RWPE1 (cell line): ENCODE data around the gene TPM2.

ENCODE experiments used
- CTCF ChIA-PET: fragments of 350-600 bp; sonication (Branson Sonifier 250); formaldehyde crosslinking; extraction: SDS; loops from one replicate; lab custom pipeline; 2021; lab: Yijun Ruan, JAX
- POLR2A ChIA-PET: fragments of 400-600 bp; formaldehyde crosslinking; extraction: SDS; loops from one replicate; lab custom pipeline; 2020; ENCODE audit warnings: antibody characterized with exemption; ENCODE audit not compliant: low non-redundant PET; lab: Yijun Ruan, JAX
- DNase-seq: peaks from one replicate; pipeline ENCODE4 v3.0.0; 2012; ENCODE audit warnings: low spot score
- H3K27ac ChIP-seq: fragments of 450-650 bp; 2 replicates; pipeline ENCODE4 v1.5.1; 2017
- TF ChIP-seq, protein P1 (sequence below): fragments of 450-650 bp; conservative IDR thresholded peaks from 2 replicates; pipeline ENCODE4 v1.5.1; 2017; ENCODE audit warnings: low read depth, mild to moderate bottlenecking

Gene TPM2

DNA sequence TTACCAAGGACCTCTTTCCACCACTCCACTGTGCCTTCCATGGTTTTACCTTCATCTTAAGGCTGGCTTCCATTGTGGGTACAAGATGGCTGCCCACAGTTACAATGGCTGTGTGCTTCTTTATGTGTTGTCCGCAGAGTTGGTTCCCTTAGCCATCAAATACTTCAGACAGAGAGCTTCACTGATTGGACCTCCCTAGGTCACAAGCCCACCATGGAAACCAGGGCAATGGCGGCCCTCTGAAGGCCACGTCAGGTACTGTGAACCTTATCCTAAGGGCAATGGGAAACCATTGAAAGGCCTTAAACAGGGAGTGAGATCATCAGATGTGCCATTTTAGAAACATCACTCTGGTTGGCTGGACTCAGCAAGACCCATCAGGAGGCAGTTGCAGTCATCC lies 21.8 kb downstream of the TPM2 start:
- no peak overlapping the region for H3K27ac ChIP-seq
- TF ChIP-seq, protein P1, sequence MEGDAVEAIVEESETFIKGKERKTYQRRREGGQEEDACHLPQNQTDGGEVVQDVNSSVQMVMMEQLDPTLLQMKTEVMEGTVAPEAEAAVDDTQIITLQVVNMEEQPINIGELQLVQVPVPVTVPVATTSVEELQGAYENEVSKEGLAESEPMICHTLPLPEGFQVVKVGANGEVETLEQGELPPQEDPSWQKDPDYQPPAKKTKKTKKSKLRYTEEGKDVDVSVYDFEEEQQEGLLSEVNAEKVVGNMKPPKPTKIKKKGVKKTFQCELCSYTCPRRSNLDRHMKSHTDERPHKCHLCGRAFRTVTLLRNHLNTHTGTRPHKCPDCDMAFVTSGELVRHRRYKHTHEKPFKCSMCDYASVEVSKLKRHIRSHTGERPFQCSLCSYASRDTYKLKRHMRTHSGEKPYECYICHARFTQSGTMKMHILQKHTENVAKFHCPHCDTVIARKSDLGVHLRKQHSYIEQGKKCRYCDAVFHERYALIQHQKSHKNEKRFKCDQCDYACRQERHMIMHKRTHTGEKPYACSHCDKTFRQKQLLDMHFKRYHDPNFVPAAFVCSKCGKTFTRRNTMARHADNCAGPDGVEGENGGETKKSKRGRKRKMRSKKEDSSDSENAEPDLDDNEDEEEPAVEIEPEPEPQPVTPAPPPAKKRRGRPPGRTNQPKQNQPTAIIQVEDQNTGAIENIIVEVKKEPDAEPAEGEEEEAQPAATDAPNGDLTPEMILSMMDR: no peak
- CTCF ChIA-PET: interaction anchor here (1.1 kb wide), 1 partner anchor 30 kb away, joined by 3 read pairs; no protein-coding TSS in a partner anchor
- DNase-seq: no peak
- POLR2A ChIA-PET: no interaction called here

DNA sequence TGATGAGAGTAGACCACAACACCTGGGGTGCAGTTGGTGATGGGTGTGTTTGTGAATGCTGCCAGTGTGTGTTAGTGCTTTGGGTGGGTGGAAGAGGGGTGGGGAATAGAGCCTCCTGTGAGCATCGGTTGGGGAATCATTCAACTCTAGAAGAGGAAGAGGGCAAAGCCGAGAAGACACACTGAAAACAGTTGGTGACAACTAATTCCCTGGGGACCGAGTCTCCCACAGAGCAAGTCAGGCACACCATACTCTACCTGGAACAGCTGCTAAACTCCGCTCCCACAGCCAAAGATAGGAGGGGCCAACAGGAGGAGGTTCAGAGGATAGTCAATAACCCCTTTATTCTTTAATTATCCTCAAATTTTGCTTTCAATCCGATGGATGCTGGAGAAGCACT lies 23.2 kb downstream of the TPM2 start:
- ChIA-PET CTCF (no interaction called here), POLR2A (no interaction called here)
- no peak overlapping the region for H3K27ac ChIP-seq
- DNase-seq: no peak
- TF ChIP-seq, protein P1: no peak

DNA sequence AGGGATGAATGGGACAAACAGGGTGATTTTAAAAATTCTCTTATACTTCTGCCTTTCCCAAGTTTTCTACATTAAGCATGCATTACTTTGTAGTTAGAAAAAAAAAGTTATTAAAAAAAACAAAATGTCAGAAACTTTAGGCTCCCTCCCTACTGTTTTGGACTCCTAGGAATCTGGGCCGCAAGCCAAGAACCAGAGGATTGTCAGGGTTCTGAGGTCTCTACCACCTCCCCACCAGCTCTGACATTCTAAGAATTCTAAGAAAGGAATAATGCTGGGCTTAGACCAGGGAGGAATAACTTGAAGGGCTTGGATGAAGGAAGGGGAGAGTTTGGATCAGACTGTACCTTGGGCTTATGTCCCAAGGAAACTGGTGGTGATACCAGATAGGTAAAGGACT lies 23.7 kb downstream of the TPM2 start:
- no peak for DNase-seq
- CTCF ChIA-PET: interaction anchor here (1.8 kb wide), 1 partner anchor 30 kb away, joined by 10 read pairs; no protein-coding TSS in a partner anchor
- POLR2A ChIA-PET: interaction anchor here (1.0 to 1.5 kb wide), 2 partner anchors 7 to 91 kb away, joined by 3 to 6 read pairs; partner anchors contain the start of gene CA9
- TF ChIP-seq, protein P1: no peak
- no peak overlapping the region for H3K27ac ChIP-seq

DNA sequence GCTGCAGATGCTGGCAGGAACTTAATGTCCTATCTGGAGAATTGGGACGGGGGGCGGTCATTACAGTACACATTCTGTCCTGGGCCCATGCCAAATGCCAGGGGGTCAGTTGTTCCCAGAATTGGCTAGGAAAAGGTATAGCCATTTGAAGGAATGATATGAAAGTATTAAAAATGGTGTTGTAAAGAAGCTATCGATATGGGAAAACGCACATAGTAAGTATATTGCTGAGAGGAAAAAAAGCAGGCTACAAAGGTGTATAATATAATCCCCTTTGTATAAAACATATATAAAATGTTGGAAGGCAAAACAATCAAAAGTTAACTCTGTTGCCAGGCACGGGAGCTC lies 24.3 kb downstream of the TPM2 start:
- TF ChIP-seq, protein P1: no peak
- ChIA-PET CTCF (interaction anchor here (1.8 kb wide), 1 partner anchor 31 kb away, joined by 10 read pairs; no protein-coding TSS in a partner anchor), POLR2A (interaction anchor here (1.0 to 1.8 kb wide), 3 partner anchors 8 to 92 kb away, joined by 3 to 6 read pairs (median 6); partner anchors contain the start of genes CA9 and TPM2)
- no peak for DNase-seq
- H3K27ac ChIP-seq: peak overlapping the region; percentile 88

DNA sequence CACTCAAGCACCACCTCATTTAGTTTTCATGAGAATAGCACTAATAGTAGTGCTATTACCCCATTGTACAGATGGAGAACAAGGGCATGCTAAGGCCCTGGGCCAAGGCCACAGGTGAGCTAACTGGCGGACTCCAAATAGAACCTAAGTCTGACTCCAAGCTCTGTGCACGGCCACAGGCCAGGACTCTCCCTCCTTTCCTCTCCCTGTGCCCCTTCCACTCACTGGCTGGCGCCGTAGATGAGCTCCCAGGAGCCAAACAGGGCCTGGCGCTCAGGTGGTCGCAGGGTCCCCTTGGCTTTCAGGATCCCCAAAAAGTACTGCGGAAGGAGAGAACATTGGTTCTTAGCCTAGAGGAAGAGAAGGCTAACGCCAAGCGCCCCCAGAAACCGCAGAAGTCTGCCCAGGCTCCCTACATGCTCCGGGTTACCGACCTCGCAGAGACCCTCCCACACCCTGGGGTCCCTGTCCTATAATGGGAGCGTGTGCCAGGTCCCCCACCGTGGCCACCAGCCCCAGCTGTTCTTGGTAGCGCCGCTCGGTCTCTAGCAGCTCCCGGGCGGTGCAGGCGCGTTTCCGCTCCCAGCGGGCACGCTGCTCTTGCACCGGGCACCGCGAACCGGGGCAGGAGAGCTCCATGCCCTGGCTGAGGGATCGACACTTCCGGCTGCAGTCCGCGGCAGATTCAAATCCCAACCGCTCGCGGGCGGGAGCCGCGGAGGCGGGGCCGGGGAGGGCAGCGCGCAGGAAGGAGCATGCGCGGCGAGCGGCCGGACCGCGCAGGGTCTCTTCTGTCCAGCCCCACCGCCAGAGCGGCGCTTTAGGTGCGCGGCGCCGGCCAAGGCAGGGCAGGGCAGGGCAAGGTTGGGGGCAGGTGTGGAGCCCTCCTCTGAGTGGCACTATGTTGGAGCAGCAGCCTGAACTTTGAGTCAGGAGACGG lies 24.9 kb downstream of the TPM2 start, which contains the start of gene ARHGEF39:
Gene ARHGEF39 (minus strand): TSS at position 665 of the 940 bp plus-strand sequence. CDS start 26 bp downstream, at position 639.
- POLR2A ChIA-PET: interaction anchor here (0.7 to 1.8 kb wide), 4 partner anchors 9 to 243 kb away, joined by 3 to 6 read pairs (median 4); partner anchors contain the start of genes CA9 and TPM2
- peak within 1 kb of the TSS; percentile 88 for H3K27ac ChIP-seq
- TF ChIP-seq, protein P1: no peak; the same call in 1 of the 2 replicates
- DNase-seq: peak; percentile 93
- CTCF ChIA-PET: interaction anchor here (0.6 to 1.8 kb wide), 3 partner anchors 31 to 90 kb away, joined by 3 to 10 read pairs (median 3); partner anchors contain the start of genes CREB3, MSMP and TLN1

DNA sequence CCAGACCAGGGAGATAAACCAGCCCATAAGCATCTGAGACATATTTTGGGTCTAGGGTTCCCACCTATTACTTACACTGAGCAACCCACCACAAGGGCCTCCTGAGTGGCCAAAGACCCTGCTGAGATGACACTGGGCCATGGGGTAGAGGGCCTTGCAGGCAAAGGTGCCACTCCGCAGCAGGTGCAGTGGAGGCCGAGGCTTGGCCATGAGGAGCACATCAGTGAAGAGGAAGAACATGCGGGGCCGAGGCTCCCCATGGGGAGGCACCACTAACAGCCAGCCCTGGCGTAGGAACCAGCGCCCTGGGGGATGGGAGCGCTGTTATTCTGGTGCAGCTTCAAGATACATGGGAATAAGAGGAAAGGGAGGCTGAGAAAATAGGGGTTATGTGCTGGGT lies 27.3 kb downstream of the TPM2 start:
- POLR2A ChIA-PET: interaction anchor here (1.0 kb wide), 1 partner anchor 54 kb away, joined by 3 read pairs; no protein-coding TSS in a partner anchor
- peak overlapping the region; percentile 88 for H3K27ac ChIP-seq
- CTCF ChIA-PET: no interaction called here
- no peak for DNase-seq
- TF ChIP-seq, protein P1: no peak
